GM18526 (cell line): ENCODE data around the gene LASP1.

Experiments
- POLR2A ChIP-seq: IDR thresholded peaks from 3 replicates; pipeline ENCODE4 v1.6.1; 2011; ENCODE audit not compliant: insufficient read length; ENCODE audit errors: extremely low read depth

LASP1 gene

GRCh38 chr17:38922538-38923297 lies 52.9 kb downstream of the LASP1 start:
- no peak for TF ChIP-seq POLR2A

- TF ChIP-seq POLR2A, result no peak
Observed at GRCh38 chr17:38925263-38925995, 55.6 kb downstream of the LASP1 start, which contains the start of gene LASP1NB. Gene LASP1NB, plus strand, starts transcription at chr17:38925614.

- no peak for TF ChIP-seq POLR2A
Observed at GRCh38 chr17:38926293-38927070, 56.6 kb downstream of the LASP1 start.

GRCh38 chr17:38939987-38940386 lies 70.1 kb downstream of the LASP1 start:
- TF ChIP-seq POLR2A, result no peak

- TF ChIP-seq POLR2A, result no peak
Observed at GRCh38 chr17:38940404-38940803, 70.5 kb downstream of the LASP1 start.

- no peak for TF ChIP-seq POLR2A
Observed at GRCh38 chr17:38942696-38943334, 73.0 kb downstream of the LASP1 start.

- no peak for TF ChIP-seq POLR2A
Observed at GRCh38 chr17:38943607-38944006, 73.7 kb downstream of the LASP1 start.

- TF ChIP-seq POLR2A, result no peak
Observed at GRCh38 chr17:38947189-38947588, 77.3 kb downstream of the LASP1 start.

GRCh38 chr17:38958326-38958725 lies 88.5 kb downstream of the LASP1 start:
- TF ChIP-seq POLR2A, result no peak

GRCh38 chr17:38958756-38959155 lies 88.9 kb downstream of the LASP1 start:
- no peak for TF ChIP-seq POLR2A

- no peak for TF ChIP-seq POLR2A
Observed at GRCh38 chr17:38959508-38959907, 89.7 kb downstream of the LASP1 start.

GRCh38 chr17:38960402-38960801 lies 90.5 kb downstream of the LASP1 start:
- TF ChIP-seq POLR2A, result no peak

- no peak for TF ChIP-seq POLR2A
Observed at GRCh38 chr17:38961413-38961812, 91.6 kb downstream of the LASP1 start.

- TF ChIP-seq POLR2A, result no peak
Observed at GRCh38 chr17:38967290-38967738, 97.5 kb downstream of the LASP1 start, which contains the start of gene FBXO47. Gene FBXO47, minus strand, starts transcription at chr17:38967403. Its CDS starts 4,378 bp downstream, at chr17:38963025.

GRCh38 chr17:38969281-38969680 lies 99.4 kb downstream of the LASP1 start:
- no peak for TF ChIP-seq POLR2A
